Caco-2 (cell line): ENCODE data around the gene NRXN3. TPM values are rescaled to one million over a fixed set of nuclear protein-coding genes. Genes with fewer than 3 reads are reported as not detected.

Experiments
- BruUV-seq: library from RNA; stranded (reverse); fragments of 400-500 nt; replicated peaks from 2 replicates; lab custom pipeline; 2021; lab: Mats Ljungman, UMichigan
- CTCF ChIA-PET: fragments of 300-600 bp; sonication (Branson Sonifier 250); formaldehyde crosslinking; loops from one replicate; lab custom pipeline; 2022; ENCODE audit warnings: antibody characterized with exemption; lab: Charles Lee
- POLR2A ChIA-PET: fragments of 300-600 bp; sonication (Branson Sonifier 250); formaldehyde crosslinking; loops from one replicate; lab custom pipeline; 2022; ENCODE audit warnings: antibody characterized with exemption; lab: Charles Lee
- DNase-seq, 2 experiments: peaks; one replicate each; pipeline versions ENCODE4 v3.0.0 to v3.0.0-alpha.2; 2020 to 2022
- H3K27me3 ChIP-seq: replicated peaks from 2 replicates; pipeline ENCODE4 v1.6.0; 2011; ENCODE audit warnings: low read length; ENCODE audit not compliant: control insufficient read depth, insufficient read depth
- H3K36me3 ChIP-seq: 2 replicates; pipeline ENCODE4 v1.5.1; 2011; ENCODE audit warnings: low read length; ENCODE audit not compliant: control insufficient read depth, insufficient read depth
- H3K4me1 ChIP-seq: fragments of 250-450 bp; sonication (Bioruptor Pico); 2 replicates; pipeline ENCODE4 v1.5.1; 2020; ENCODE audit warnings: mild to moderate bottlenecking
- H3K4me3 ChIP-seq: 2 replicates; pipeline ENCODE4 v1.5.1; 2011; ENCODE audit warnings: low read depth, mild to moderate bottlenecking, control low read depth, low read length
- H3K9me3 ChIP-seq: fragments of 250-450 bp; sonication (Bioruptor Pico); 2 replicates; pipeline ENCODE4 v1.5.1; 2020; ENCODE audit warnings: mild to moderate bottlenecking, moderate library complexity
- H3K27ac Mint-ChIP-seq: one replicate; pipeline ENCODE4 v1.8.0; 2022; ENCODE audit warnings: mixed read lengths; ENCODE audit not compliant: unreplicated experiment
- H3K27me3 Mint-ChIP-seq: one replicate; pipeline ENCODE4 v1.8.0; 2022; ENCODE audit warnings: mixed read lengths; ENCODE audit not compliant: insufficient read depth, unreplicated experiment
- H3K36me3 Mint-ChIP-seq: one replicate; pipeline ENCODE4 v1.8.0; 2022; ENCODE audit warnings: mild to moderate bottlenecking, mixed read lengths; ENCODE audit not compliant: insufficient read depth, unreplicated experiment
- H3K4me1 Mint-ChIP-seq: one replicate; pipeline ENCODE4 v1.8.0; 2022; ENCODE audit warnings: low read depth, mixed read lengths; ENCODE audit not compliant: unreplicated experiment
- H3K4me3 Mint-ChIP-seq: one replicate; pipeline ENCODE4 v1.8.0; 2022; ENCODE audit warnings: mild to moderate bottlenecking, moderate library complexity, mixed read lengths; ENCODE audit not compliant: unreplicated experiment
- H3K9me3 Mint-ChIP-seq: one replicate; pipeline ENCODE4 v1.8.0; 2022; ENCODE audit warnings: mixed read lengths; ENCODE audit not compliant: unreplicated experiment
- intact Hi-C: fragments of 100-400 bp; cut with micrococcal nuclease; formaldehyde crosslinking; loops from one replicate; pipeline ENCODE4 v1.10.0; 2022; ENCODE audit not compliant: unreplicated experiment
- total RNA-seq: library from RNA; stranded (reverse); gene quantifications from 2 replicates; pipeline ENCODE4 v1.2.3, GENCODE V29; 2022
- TF ChIP-seq, protein P1 (sequence below), 2 experiments: fragments of 200-600 bp in 1 of 2; IDR thresholded peaks; 1 replicate in 1 of 2; 2 replicates in 1 of 2; pipeline versions ENCODE4 v1.5.1 to v1.8.0; 2011 to 2022; ENCODE audit warnings: antibody characterized with exemption in 1 of 2, control low read depth in 1 of 2, inconsistent platforms in 1 of 2, low read depth in 1 of 2, low read length in 1 of 2, mild to moderate bottlenecking in 1 of 2, moderate library complexity in 1 of 2; ENCODE audit not compliant: insufficient read depth in 1 of 2, severe bottlenecking in 1 of 2, unreplicated experiment in 1 of 2

Gene NRXN3
- total RNA-seq, 1 experiment from 2014 or later: 12.4 TPM

DNA sequence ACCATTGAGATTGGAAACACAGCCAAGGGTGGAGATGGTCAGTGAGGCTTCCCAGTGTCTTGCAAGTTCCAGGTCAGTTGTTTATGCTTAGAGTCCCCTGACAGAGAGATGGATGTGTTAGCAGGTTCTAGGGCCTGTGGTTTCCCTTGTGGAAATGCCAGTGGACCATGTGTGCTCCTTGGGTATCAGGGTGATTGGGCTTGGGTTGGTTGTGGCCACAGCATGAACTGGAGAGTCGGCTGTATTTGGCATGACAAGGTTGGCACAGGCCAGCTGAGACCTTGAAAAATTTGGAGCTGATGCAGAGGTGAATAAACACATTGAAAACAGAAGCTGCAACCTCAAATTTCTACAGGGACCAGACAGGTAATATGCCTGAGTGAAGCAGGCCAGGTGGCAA lies 1373.2 kb downstream of the NRXN3 start:
- H3K27ac Mint-ChIP-seq: peak overlapping the region; percentile 85
- CTCF ChIA-PET: no interaction called here
- H3K36me3 ChIP-seq: no peaks in the 10 kb centered on the region
- no peaks in the 10 kb centered on the region for H3K27me3 Mint-ChIP-seq
- no peak for DNase-seq
- H3K27me3 ChIP-seq: no peaks in the 10 kb centered on the region
- peaks cover 45% of the 10 kb centered on the region for H3K4me1 Mint-ChIP-seq
- H3K4me3 Mint-ChIP-seq: no peak overlapping the region
- no TSS peak for BruUV-seq
- H3K9me3 Mint-ChIP-seq: peaks cover 5% of the 10 kb centered on the region
- intact Hi-C loops: no loop called here
- H3K4me3 ChIP-seq: no peak overlapping the region
- POLR2A ChIA-PET: no interaction called here
- TF ChIP-seq, protein P1, sequence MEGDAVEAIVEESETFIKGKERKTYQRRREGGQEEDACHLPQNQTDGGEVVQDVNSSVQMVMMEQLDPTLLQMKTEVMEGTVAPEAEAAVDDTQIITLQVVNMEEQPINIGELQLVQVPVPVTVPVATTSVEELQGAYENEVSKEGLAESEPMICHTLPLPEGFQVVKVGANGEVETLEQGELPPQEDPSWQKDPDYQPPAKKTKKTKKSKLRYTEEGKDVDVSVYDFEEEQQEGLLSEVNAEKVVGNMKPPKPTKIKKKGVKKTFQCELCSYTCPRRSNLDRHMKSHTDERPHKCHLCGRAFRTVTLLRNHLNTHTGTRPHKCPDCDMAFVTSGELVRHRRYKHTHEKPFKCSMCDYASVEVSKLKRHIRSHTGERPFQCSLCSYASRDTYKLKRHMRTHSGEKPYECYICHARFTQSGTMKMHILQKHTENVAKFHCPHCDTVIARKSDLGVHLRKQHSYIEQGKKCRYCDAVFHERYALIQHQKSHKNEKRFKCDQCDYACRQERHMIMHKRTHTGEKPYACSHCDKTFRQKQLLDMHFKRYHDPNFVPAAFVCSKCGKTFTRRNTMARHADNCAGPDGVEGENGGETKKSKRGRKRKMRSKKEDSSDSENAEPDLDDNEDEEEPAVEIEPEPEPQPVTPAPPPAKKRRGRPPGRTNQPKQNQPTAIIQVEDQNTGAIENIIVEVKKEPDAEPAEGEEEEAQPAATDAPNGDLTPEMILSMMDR (IDR thresholded peaks at IDR 0.05; ENCODE audit: insufficient read depth in 1 of 2, low read depth in 1 of 2, low read length in 1 of 2, severe bottlenecking in 1 of 2, unreplicated experiment in 1 of 2): no peak
- H3K36me3 Mint-ChIP-seq: peaks cover 11% of the 10 kb centered on the region
- no peaks in the 10 kb centered on the region for H3K9me3 ChIP-seq
- H3K4me1 ChIP-seq: peaks cover 37% of the 10 kb centered on the region

DNA sequence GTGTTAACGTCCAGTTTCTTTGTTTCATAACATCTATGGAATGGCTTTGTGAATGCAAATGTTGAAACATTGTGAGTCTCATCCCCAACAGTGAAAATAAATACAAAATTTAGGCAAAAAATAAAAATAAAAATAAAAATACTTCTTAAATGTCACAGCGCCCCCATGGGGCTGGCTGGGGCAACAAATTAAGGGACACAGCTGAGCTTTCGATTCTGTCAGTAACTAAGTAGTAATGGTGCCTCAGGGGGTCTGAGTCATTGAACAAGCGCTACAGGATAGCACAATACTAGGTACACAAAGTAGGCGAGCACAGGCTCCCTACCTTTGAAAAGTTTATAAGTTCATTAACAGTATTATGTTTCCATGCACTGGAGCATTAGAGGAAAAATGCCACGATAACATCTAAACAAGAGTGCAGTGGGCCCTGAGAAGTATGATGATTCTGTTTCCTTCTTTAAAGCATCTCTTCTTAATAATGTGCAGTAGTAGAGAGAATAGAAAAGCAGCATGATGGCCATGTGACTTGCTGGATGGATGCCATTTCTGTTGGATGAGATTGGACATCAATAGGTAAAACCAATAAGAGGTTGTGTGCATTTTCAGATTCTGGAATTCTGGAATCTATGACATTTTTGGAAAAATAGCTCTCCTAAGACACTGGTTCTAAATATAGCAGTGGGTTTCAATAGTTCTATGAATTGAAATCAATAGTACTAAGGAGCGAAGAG lies 1374.0 kb downstream of the NRXN3 start:
- CTCF ChIA-PET: interaction anchor here (0.7 kb wide), 1 partner anchor 123 kb away, joined by 3 read pairs; no protein-coding TSS in a partner anchor
- Histone ChIP-seq H3K4me3 (no peak overlapping the region), H3K9me3 (no peaks in the 10 kb centered on the region), H3K36me3 (no peaks in the 10 kb centered on the region), H3K4me1 (peaks cover 37% of the 10 kb centered on the region), H3K27me3 (no peaks in the 10 kb centered on the region)
- H3K4me1 Mint-ChIP-seq: peaks cover 45% of the 10 kb centered on the region
- TF ChIP-seq, protein P1 (IDR thresholded peaks at IDR 0.05; ENCODE audit: insufficient read depth in 1 of 2, low read depth in 1 of 2, low read length in 1 of 2, severe bottlenecking in 1 of 2, unreplicated experiment in 1 of 2): peak in 1 of 2 experiments; percentile 48
- no peaks in the 10 kb centered on the region for H3K27me3 Mint-ChIP-seq
- no peak for DNase-seq
- no peak overlapping the region for H3K4me3 Mint-ChIP-seq
- intact Hi-C loops: no loop called here
- peaks cover 11% of the 10 kb centered on the region for H3K36me3 Mint-ChIP-seq
- H3K27ac Mint-ChIP-seq: no peak overlapping the region
- no TSS peak for BruUV-seq
- POLR2A ChIA-PET: no interaction called here
- H3K9me3 Mint-ChIP-seq: peaks cover 5% of the 10 kb centered on the region

DNA sequence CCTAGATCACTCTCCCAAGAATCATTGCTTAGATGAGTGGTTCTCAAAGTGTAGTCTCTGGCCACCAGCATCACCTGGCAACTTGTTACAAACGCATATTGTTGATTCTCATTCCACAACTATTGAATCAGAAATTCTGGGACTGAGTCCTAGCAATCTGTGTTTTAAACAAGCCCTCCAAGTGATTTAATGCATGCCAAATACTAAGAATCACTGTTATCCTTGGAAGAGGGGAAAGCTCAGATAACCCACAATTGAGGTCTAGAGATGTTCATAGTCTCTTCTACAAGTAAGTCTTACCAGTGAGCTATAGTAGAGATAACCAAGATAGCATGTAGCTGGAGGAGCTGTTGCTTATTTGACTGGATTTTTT lies 1374.5 kb downstream of the NRXN3 start:
- H3K36me3 ChIP-seq: no peaks in the 10 kb centered on the region
- H3K27me3 ChIP-seq: no peaks in the 10 kb centered on the region
- Mint-ChIP-seq H3K4me1 (peaks cover 41% of the 10 kb centered on the region), H3K4me3 (no peak overlapping the region), H3K9me3 (peaks cover 5% of the 10 kb centered on the region), H3K27ac (no peak overlapping the region), H3K27me3 (no peaks in the 10 kb centered on the region), H3K36me3 (peaks cover 11% of the 10 kb centered on the region)
- intact Hi-C loops: no loop called here
- H3K4me3 ChIP-seq: no peak overlapping the region
- CTCF ChIA-PET: no interaction called here
- no peaks in the 10 kb centered on the region for H3K9me3 ChIP-seq
- DNase-seq: no peak
- POLR2A ChIA-PET: no interaction called here
- TF ChIP-seq, protein P1 (IDR thresholded peaks at IDR 0.05; ENCODE audit: insufficient read depth in 1 of 2, low read depth in 1 of 2, low read length in 1 of 2, severe bottlenecking in 1 of 2, unreplicated experiment in 1 of 2): no peak
- peaks cover 41% of the 10 kb centered on the region for H3K4me1 ChIP-seq
- no TSS peak for BruUV-seq
